SIG-M5 treated with dmso at 0.1 percent for 504 hours (cell line): ENCODE data around the gene SLC22A25.
"Not testable (repeated sequence)": the region's sequence is repeated elsewhere in the genome, so short reads cannot be mapped to it uniquely, and the experiment has no call there.

Experiments
- DNase-seq: peaks from one replicate; lab custom pipeline; 2025; ENCODE audit not compliant: unreplicated experiment; lab: John Stamatoyannopoulos, UW

Gene SLC22A25

GRCh38 chr11:63235471-63236461 lies 7.6 kb downstream of the SLC22A25 start:
- DNase-seq = not testable (repeated sequence)

GRCh38 chr11:63229815-63230214 lies 13.6 kb downstream of the SLC22A25 start:
- DNase-seq = no peak

GRCh38 chr11:63227521-63228107 lies 15.8 kb downstream of the SLC22A25 start:
- no peak for DNase-seq

- no peak for DNase-seq
Measured at GRCh38 chr11:63226488-63227114, 16.8 kb downstream of the SLC22A25 start.

GRCh38 chr11:63214093-63214492 lies 29.3 kb downstream of the SLC22A25 start:
- no peak for DNase-seq

GRCh38 chr11:63212742-63213141 lies 30.7 kb downstream of the SLC22A25 start:
- no peak for DNase-seq

- no peak for DNase-seq
Measured at GRCh38 chr11:63210111-63210510, 33.3 kb downstream of the SLC22A25 start.
